Measurements from ENCODE around the gene CPSF4L. TPM values are rescaled to one million over a fixed set of nuclear protein-coding genes. Genes with fewer than 3 reads are reported as not detected.
A peak's percentile ranks its signal among the peaks of the same experiment; 100 is the strongest.

The CPSF4L gene
- total and polyA plus RNA-seq, 4 donors, result 0.81 TPM; not detected in 3

GRCh38 chr17:73304971-73305812 lies 43.5 kb upstream of the CPSF4L start:
- DNase-seq (peak; percentile 85 to 88), ATAC-seq (ENCODE audit: low FRiP score) (peak; percentile 74)
- Histone ChIP-seq H3K4me1 (ENCODE audit: control insufficient read depth in 1 of 2, insufficient read depth in 2 of 2, low read length in 2 of 2) (peaks cover 3 to 6% of the 10 kb centered on the region in 2 donors), H3K27me3 (ENCODE audit: control insufficient read depth in 1 of 2, insufficient read depth in 2 of 2, low read length in 1 of 2) (no peaks in the 10 kb centered on the region), H3K4me3 (ENCODE audit: low read length in 2 of 2) (peak overlapping the region in 1 of 2 donors; percentile 0), H3K9me3 (ENCODE audit: control insufficient read depth, low read length) (no peaks in the 10 kb centered on the region), H3K27ac (ENCODE audit: low read depth in 1 of 2, low read length in 2 of 2) (peak overlapping the region; percentile 88 to 98), H3K36me3 (ENCODE audit: control insufficient read depth in 1 of 2, insufficient read depth in 2 of 2, low read length in 1 of 2) (no peaks in the 10 kb centered on the region)
- WGBS, 2 donors, result 7 to 10% methylated on average over 16 of the region's 16 CpGs
- intact Hi-C loops (cut with DNase I), result loop anchor here in 1 of 2 donors (5.0 to 10.0 kb wide), 2 partner anchors 37 to 50 kb away; no protein-coding TSS in a partner anchor

GRCh38 chr17:73304438-73304837 lies 42.8 kb upstream of the CPSF4L start:
- no peaks in the 10 kb centered on the region for H3K9me3 ChIP-seq (ENCODE audit: control insufficient read depth, low read length)
- DNase-seq (no peak), ATAC-seq (ENCODE audit: low FRiP score) (no peak)
- H3K27ac ChIP-seq (ENCODE audit: low read depth in 1 of 2, low read length in 2 of 2), result peak overlapping the region in 1 of 2 donors; percentile 98
- peaks cover 0 to 2% of the 10 kb centered on the region in 2 donors for H3K36me3 ChIP-seq (ENCODE audit: control insufficient read depth in 1 of 2, insufficient read depth in 2 of 2, low read length in 1 of 2)
- intact Hi-C loops (cut with DNase I), result loop anchor here in 1 of 2 donors (10.0 kb wide), 1 partner anchor 50 kb away; no protein-coding TSS in a partner anchor
- WGBS, 2 donors, result 11 to 24% methylated on average over 8 of the region's 8 CpGs
- H3K4me1 ChIP-seq (ENCODE audit: control insufficient read depth in 1 of 2, insufficient read depth in 2 of 2, low read length in 2 of 2), result peaks cover 3 to 5% of the 10 kb centered on the region in 2 donors
- no peak overlapping the region for H3K4me3 ChIP-seq (ENCODE audit: low read length in 2 of 2)
- H3K27me3 ChIP-seq (ENCODE audit: control insufficient read depth in 1 of 2, insufficient read depth in 2 of 2, low read length in 1 of 2), result no peaks in the 10 kb centered on the region

GRCh38 chr17:73302189-73302588 lies 40.5 kb upstream of the CPSF4L start:
- no peak overlapping the region for H3K27ac ChIP-seq (ENCODE audit: low read depth in 1 of 2, low read length in 2 of 2)
- H3K9me3 ChIP-seq (ENCODE audit: control insufficient read depth, low read length), result no peaks in the 10 kb centered on the region
- no peak overlapping the region for H3K4me3 ChIP-seq (ENCODE audit: low read length in 2 of 2)
- H3K27me3 ChIP-seq (ENCODE audit: control insufficient read depth in 1 of 2, insufficient read depth in 2 of 2, low read length in 1 of 2), result no peaks in the 10 kb centered on the region
- ATAC-seq (ENCODE audit: low FRiP score) (no peak), DNase-seq (no peak)
- peaks cover 0 to 2% of the 10 kb centered on the region in 2 donors for H3K36me3 ChIP-seq (ENCODE audit: control insufficient read depth in 1 of 2, insufficient read depth in 2 of 2, low read length in 1 of 2)
- H3K4me1 ChIP-seq (ENCODE audit: control insufficient read depth in 1 of 2, insufficient read depth in 2 of 2, low read length in 2 of 2), result peaks cover 3 to 5% of the 10 kb centered on the region in 2 donors
- intact Hi-C loops (cut with DNase I), result loop anchor here in 1 of 2 donors (10.0 kb wide), 1 partner anchor 47 kb away; no protein-coding TSS in a partner anchor
- 44% methylated on average over 3 of the region's 3 CpGs for WGBS, 2 donors

- ATAC-seq (ENCODE audit: low FRiP score) (no peak), DNase-seq (no peak)
- Histone ChIP-seq H3K36me3 (ENCODE audit: control insufficient read depth in 1 of 2, insufficient read depth in 2 of 2, low read length in 1 of 2) (peaks cover 0 to 2% of the 10 kb centered on the region in 2 donors), H3K4me3 (ENCODE audit: low read length in 2 of 2) (no peak overlapping the region), H3K9me3 (ENCODE audit: control insufficient read depth, low read length) (no peaks in the 10 kb centered on the region), H3K4me1 (ENCODE audit: control insufficient read depth in 1 of 2, insufficient read depth in 2 of 2, low read length in 2 of 2) (peaks cover under 1 to 5% of the 10 kb centered on the region in 2 donors), H3K27me3 (ENCODE audit: control insufficient read depth in 1 of 2, insufficient read depth in 2 of 2, low read length in 1 of 2) (no peaks in the 10 kb centered on the region), H3K27ac (ENCODE audit: low read depth in 1 of 2, low read length in 2 of 2) (no peak overlapping the region)
- intact Hi-C loops (cut with DNase I), result loop anchor here in 1 of 2 donors (10.0 kb wide), 1 partner anchor 47 kb away; no protein-coding TSS in a partner anchor
- WGBS, 2 donors, result 72 to 88% methylated on average over 2 of the region's 2 CpGs
Measured at GRCh38 chr17:73301369-73301768, 39.7 kb upstream of the CPSF4L start.

GRCh38 chr17:73300392-73300791 lies 38.7 kb upstream of the CPSF4L start:
- H3K4me3 ChIP-seq (ENCODE audit: low read length in 2 of 2), result no peak overlapping the region
- H3K9me3 ChIP-seq (ENCODE audit: control insufficient read depth, low read length), result no peaks in the 10 kb centered on the region
- WGBS, 2 donors, result 76 to 80% methylated on average over 3 of the region's 3 CpGs
- no peak for DNase-seq
- no peak overlapping the region for H3K27ac ChIP-seq (ENCODE audit: low read depth in 1 of 2, low read length in 2 of 2)
- H3K27me3 ChIP-seq (ENCODE audit: control insufficient read depth in 1 of 2, insufficient read depth in 2 of 2, low read length in 1 of 2), result no peaks in the 10 kb centered on the region
- ATAC-seq (ENCODE audit: low FRiP score), result no peak
- peaks cover 0 to 2% of the 10 kb centered on the region in 2 donors for H3K36me3 ChIP-seq (ENCODE audit: control insufficient read depth in 1 of 2, insufficient read depth in 2 of 2, low read length in 1 of 2)
- H3K4me1 ChIP-seq (ENCODE audit: control insufficient read depth in 1 of 2, insufficient read depth in 2 of 2, low read length in 2 of 2), result no peaks in the 10 kb centered on the region
- intact Hi-C loops (cut with DNase I), result loop anchor here in 1 of 2 donors (10.0 kb wide), 1 partner anchor 46 kb away; no protein-coding TSS in a partner anchor

- DNase-seq (no peak), ATAC-seq (ENCODE audit: low FRiP score) (no peak)
- Histone ChIP-seq H3K9me3 (ENCODE audit: control insufficient read depth, low read length) (no peaks in the 10 kb centered on the region), H3K4me1 (ENCODE audit: control insufficient read depth in 1 of 2, insufficient read depth in 2 of 2, low read length in 2 of 2) (no peaks in the 10 kb centered on the region), H3K4me3 (ENCODE audit: low read length in 2 of 2) (no peak overlapping the region), H3K27ac (ENCODE audit: low read depth in 1 of 2, low read length in 2 of 2) (no peak overlapping the region), H3K27me3 (ENCODE audit: control insufficient read depth in 1 of 2, insufficient read depth in 2 of 2, low read length in 1 of 2) (no peaks in the 10 kb centered on the region), H3K36me3 (ENCODE audit: control insufficient read depth in 1 of 2, insufficient read depth in 2 of 2, low read length in 1 of 2) (peaks cover 0 to 2% of the 10 kb centered on the region in 2 donors)
- WGBS, 2 donors, result 74 to 79% methylated on average over 15 of the region's 15 CpGs
- intact Hi-C loops (cut with DNase I), result loop anchor here in 1 of 2 donors (10.0 kb wide), 1 partner anchor 1147 kb away; no protein-coding TSS in a partner anchor
Measured at GRCh38 chr17:73297934-73298861, 36.5 kb upstream of the CPSF4L start.

- ATAC-seq (ENCODE audit: low FRiP score) (peak; percentile 59), DNase-seq (peak; percentile 72 to 89)
- Histone ChIP-seq H3K4me1 (ENCODE audit: control insufficient read depth in 1 of 2, insufficient read depth in 2 of 2, low read length in 2 of 2) (peaks cover 0 to 5% of the 10 kb centered on the region in 2 donors), H3K36me3 (ENCODE audit: control insufficient read depth in 1 of 2, insufficient read depth in 2 of 2, low read length in 1 of 2) (no peaks in the 10 kb centered on the region), H3K27ac (ENCODE audit: low read depth in 1 of 2, low read length in 2 of 2) (peak overlapping the region; percentile 4 to 92), H3K9me3 (ENCODE audit: control insufficient read depth, low read length) (no peaks in the 10 kb centered on the region), H3K27me3 (ENCODE audit: control insufficient read depth in 1 of 2, insufficient read depth in 2 of 2, low read length in 1 of 2) (no peaks in the 10 kb centered on the region), H3K4me3 (ENCODE audit: low read length in 2 of 2) (no peak overlapping the region)
- intact Hi-C loops (cut with DNase I), result loop anchor here (2.0 to 10.0 kb wide), 2 partner anchors 17 to 1151 kb away; no protein-coding TSS in a partner anchor
- 18% methylated on average over 9 of the region's 9 CpGs for WGBS, 2 donors
Measured at GRCh38 chr17:73293480-73293911, 31.8 kb upstream of the CPSF4L start.

- DNase-seq (no peak), ATAC-seq (ENCODE audit: low FRiP score) (no peak)
- Histone ChIP-seq H3K9me3 (ENCODE audit: control insufficient read depth, low read length) (no peaks in the 10 kb centered on the region), H3K36me3 (ENCODE audit: control insufficient read depth in 1 of 2, insufficient read depth in 2 of 2, low read length in 1 of 2) (no peaks in the 10 kb centered on the region), H3K4me1 (ENCODE audit: control insufficient read depth in 1 of 2, insufficient read depth in 2 of 2, low read length in 2 of 2) (peaks cover 0 to 5% of the 10 kb centered on the region in 2 donors), H3K27ac (ENCODE audit: low read depth in 1 of 2, low read length in 2 of 2) (peak overlapping the region; percentile 4 to 92), H3K4me3 (ENCODE audit: low read length in 2 of 2) (no peak overlapping the region), H3K27me3 (ENCODE audit: control insufficient read depth in 1 of 2, insufficient read depth in 2 of 2, low read length in 1 of 2) (no peaks in the 10 kb centered on the region)
- WGBS, 2 donors, result 73 to 80% methylated on average over 11 of the region's 11 CpGs
- intact Hi-C loops (cut with DNase I), result loop anchor here (2.0 to 10.0 kb wide), 2 partner anchors 18 to 1152 kb away; no protein-coding TSS in a partner anchor
Measured at GRCh38 chr17:73293031-73293430, 31.4 kb upstream of the CPSF4L start.
